CD14-positive monocyte (primary cell): ENCODE results near the gene SLC66A2. TPM values are rescaled to one million over a fixed set of nuclear protein-coding genes. Genes with fewer than 3 reads are reported as not detected.

Source experiments
- DNase-seq, 3 donors: peaks; one replicate each; pipeline ENCODE4 v3.0.0-alpha.2; 2011 to 2022
- H2AFZ ChIP-seq: 2 replicates; pipeline ENCODE4 v1.6.0; 2012; ENCODE audit warnings: mild to moderate bottlenecking, low read depth, low read length, inconsistent platforms; ENCODE audit not compliant: insufficient read depth, poor library complexity, severe bottlenecking
- H3K27ac ChIP-seq, 2 donors: 1 replicate in 1 of 2; 2 replicates in 1 of 2; pipeline ENCODE4 v1.5.1; 2012 to 2013; ENCODE audit warnings: low read length in 2 of 2, control low read depth in 1 of 2, inconsistent platforms in 1 of 2, low read depth in 1 of 2, mild to moderate bottlenecking in 1 of 2
- H3K27me3 ChIP-seq, 2 donors: one replicate each; pipeline versions ENCODE4 v1.6.0 to v1.6.1; 2011 to 2013; ENCODE audit warnings: low read length in 2 of 2; ENCODE audit not compliant: control insufficient read depth in 2 of 2, insufficient read depth in 2 of 2
- H3K36me3 ChIP-seq, 2 donors: replicated peaks in 1 of 2; 1 replicate in 1 of 2; 2 replicates in 1 of 2; pipeline versions ENCODE4 v1.5.1 to v1.6.1; 2012 to 2013; ENCODE audit warnings: low read length in 2 of 2, control low read depth in 1 of 2, inconsistent platforms in 1 of 2, mild to moderate bottlenecking in 1 of 2; ENCODE audit not compliant: insufficient read depth in 2 of 2, control insufficient read depth in 1 of 2
- H3K4me1 ChIP-seq, 2 donors: 1 replicate in 1 of 2; 2 replicates in 1 of 2; pipeline versions ENCODE4 v1.5.1 to v1.6.1; 2012 to 2013; ENCODE audit warnings: low read length in 2 of 2, control low read depth in 1 of 2, inconsistent platforms in 1 of 2, mild to moderate bottlenecking in 1 of 2, moderate library complexity in 1 of 2; ENCODE audit not compliant: insufficient read depth in 2 of 2, control insufficient read depth in 1 of 2
- H3K4me2 ChIP-seq: replicated peaks from 2 replicates; pipeline ENCODE3; 2012; ENCODE audit warnings: low read length, moderate library complexity, mild to moderate bottlenecking; ENCODE audit not compliant: poor library complexity, severe bottlenecking; ENCODE audit errors: extremely low read depth
- H3K4me3 ChIP-seq, 3 experiments: fragments of 200-600 bp in 1 of 3; sonication (generic) in 1 of 3; replicated peaks in 1 of 3; 1 replicate in 2 of 3; 2 replicates in 1 of 3; pipeline ENCODE4 v1.5.1; 2011 to 2013; ENCODE audit warnings: low read length in 3 of 3, mild to moderate bottlenecking in 3 of 3, control low read depth in 2 of 3, low read depth in 2 of 3, inconsistent platforms in 1 of 3, moderate library complexity in 1 of 3
- H3K79me2 ChIP-seq: 2 replicates; pipeline ENCODE4 v1.6.0; 2012; ENCODE audit warnings: mild to moderate bottlenecking, control low read depth, inconsistent platforms, low read length, moderate library complexity; ENCODE audit not compliant: insufficient read depth
- H3K9ac ChIP-seq: 2 replicates; pipeline ENCODE4 v1.6.0; 2017; ENCODE audit warnings: low read length, mild to moderate bottlenecking; ENCODE audit not compliant: insufficient read depth, poor library complexity, severe bottlenecking
- H3K9me3 ChIP-seq, 2 donors: replicated peaks in 1 of 2; 1 replicate in 1 of 2; 2 replicates in 1 of 2; pipeline versions ENCODE4 v1.5.1 to v1.6.1; 2012 to 2013; ENCODE audit warnings: low read length in 2 of 2, control low read depth in 1 of 2; ENCODE audit not compliant: control insufficient read depth in 1 of 2, insufficient read depth in 1 of 2
- H4K20me1 ChIP-seq: 2 replicates; pipeline ENCODE4 v1.6.0; 2012; ENCODE audit warnings: mild to moderate bottlenecking, low read length, control low read depth, moderate library complexity; ENCODE audit not compliant: insufficient read depth
- H3K27ac Mint-ChIP-seq, 7 donors: one replicate each; pipeline ENCODE4 v1.8.0; 2020; ENCODE audit warnings: mild to moderate bottlenecking in 7 of 7, mixed read lengths in 7 of 7, moderate library complexity in 6 of 7, inconsistent platforms in 2 of 7
- H3K27me3 Mint-ChIP-seq, 3 donors: one replicate each; pipeline ENCODE4 v1.8.0; 2021 to 2022; ENCODE audit warnings: low read depth in 3 of 3, mild to moderate bottlenecking in 3 of 3, mixed read lengths in 3 of 3, moderate library complexity in 3 of 3, inconsistent platforms in 1 of 3
- H3K36me3 Mint-ChIP-seq, 2 donors: one replicate each; pipeline ENCODE4 v1.8.0; 2020; ENCODE audit warnings: mixed read lengths in 2 of 2, inconsistent platforms in 1 of 2, mild to moderate bottlenecking in 1 of 2
- H3K4me1 Mint-ChIP-seq: one replicate; pipeline ENCODE4 v1.8.0; 2020; ENCODE audit warnings: mild to moderate bottlenecking, mixed read lengths
- H3K4me3 Mint-ChIP-seq, 2 donors: one replicate each; pipeline ENCODE4 v1.8.0; 2020; ENCODE audit warnings: mild to moderate bottlenecking in 2 of 2, mixed read lengths in 2 of 2, moderate library complexity in 1 of 2
- H3K9me3 Mint-ChIP-seq, 7 donors: one replicate each; pipeline ENCODE4 v1.8.0; 2020 to 2022; ENCODE audit warnings: mixed read lengths in 7 of 7, mild to moderate bottlenecking in 6 of 7, moderate library complexity in 6 of 7, inconsistent platforms in 2 of 7
- CTCF ChIP-seq: fragments of 200-600 bp; IDR thresholded peaks from one replicate; pipeline ENCODE4 v1.8.0; 2022; ENCODE audit warnings: antibody characterized with exemption, mild to moderate bottlenecking
- WGBS: methylation state at CpG from one replicate; pipeline ENCODE4 v1.1.5; 2013; ENCODE audit warnings: missing lambda C conversion rate; ENCODE audit not compliant: insufficient coverage; 5-methylcytosine and 5-hydroxymethylcytosine counted together
- intact Hi-C, 2 donors: fragments of 100-400 bp; cut with micrococcal nuclease; formaldehyde crosslinking; loops; one replicate each; pipeline versions ENCODE4 v1.15.0 to v1.15.1; 2023
- polyA plus RNA-seq, 3 donors: library from polyadenylated mRNA; depleted of rRNA in 1 of 3; unstranded in 2 of 3; stranded (reverse) in 1 of 3; fragments of 300-500 nt in 2 of 3; fragments of >200 nt in 1 of 3; fragmentation: Illumina TruSeq in 2 of 3; gene quantifications; 1 replicate in 2 of 3; 2 replicates in 1 of 3; pipeline ENCODE4 v1.2.3, GENCODE V29; 2012 to 2021

Gene SLC66A2
- polyA plus RNA-seq, 3 donors, result 26.8 to 42.6 (median 33.8) TPM

GRCh38 chr18:79986726-79987125 is 35.3 kb upstream of the SLC66A2 start:
- Histone ChIP-seq H3K4me3 (peak overlapping the region in 1 of 3 experiments; percentile 96), H3K27me3 (no peaks in the 10 kb centered on the region), H4K20me1 (peaks cover 46% of the 10 kb centered on the region), H2AFZ (no peak overlapping the region), H3K79me2 (peaks cover 68% of the 10 kb centered on the region), H3K4me1 (peaks cover 34 to 43% of the 10 kb centered on the region in 2 donors), H3K9ac (no peak overlapping the region), H3K36me3 (peaks cover 6 to 24% of the 10 kb centered on the region in 2 donors), H3K9me3 (no peaks in the 10 kb centered on the region), H3K27ac (peak overlapping the region in 1 of 2 donors; percentile 95), H3K4me2 (peak overlapping the region; percentile 88)
- WGBS, result 76% methylated on average over 4 of the region's 7 CpGs
- H3K27ac Mint-ChIP-seq, result peak overlapping the region in 6 of 7 donors; percentile 40 to 92 (median 76)
- H3K36me3 Mint-ChIP-seq, result peaks cover 18 to 26% of the 10 kb centered on the region in 2 donors
- H3K4me1 Mint-ChIP-seq, result peaks cover 41% of the 10 kb centered on the region
- no peak for TF ChIP-seq CTCF
- no peak for DNase-seq
- H3K4me3 Mint-ChIP-seq, result peak overlapping the region; percentile 83 to 93
- intact Hi-C loops, result loop anchor here (5.0 to 10.0 kb wide), 4 partner anchors 34 to 192 kb away; partner anchors contain the start of genes SLC66A2 (in 2 of the 2), KCNG2 (in 1 of the 2) and RBFA (in 1 of the 2)
- H3K9me3 Mint-ChIP-seq, result peaks cover 0 to 2% (median 0%) of the 10 kb centered on the region in 7 donors
- no peaks in the 10 kb centered on the region for H3K27me3 Mint-ChIP-seq

DNA sequence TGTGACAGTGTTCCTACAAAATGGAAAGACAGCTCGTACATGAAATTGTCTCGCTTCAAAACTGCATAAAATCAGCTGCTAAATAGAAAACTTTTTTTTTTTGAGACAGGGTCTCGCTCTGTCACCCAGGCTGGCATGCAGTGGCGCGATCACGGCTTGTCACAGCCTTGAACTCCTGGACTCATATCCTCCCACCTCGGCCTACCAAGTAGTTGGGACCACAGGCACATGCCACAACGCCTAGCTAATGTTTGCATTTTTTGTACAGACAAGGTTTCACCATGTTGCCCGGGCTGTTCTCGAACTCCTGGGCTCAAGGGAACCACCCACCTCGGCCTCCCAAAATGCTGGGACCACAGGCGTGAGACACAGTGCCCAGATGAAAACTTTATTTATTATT is 33.7 kb upstream of the SLC66A2 start:
- WGBS, result 91% methylated on average over 7 of the region's 12 CpGs
- H2AFZ ChIP-seq, result no peak overlapping the region
- no peak overlapping the region for H3K4me2 ChIP-seq
- no peaks in the 10 kb centered on the region for H3K9me3 ChIP-seq
- H3K4me3 ChIP-seq, result no peak overlapping the region
- peaks cover 83% of the 10 kb centered on the region for H3K79me2 ChIP-seq
- peak overlapping the region in 4 of 7 donors; percentile 21 to 73 (median 30) for H3K27ac Mint-ChIP-seq
- H3K36me3 Mint-ChIP-seq, result peaks cover 18 to 28% of the 10 kb centered on the region in 2 donors
- DNase-seq, result no peak
- H3K4me1 Mint-ChIP-seq, result peaks cover 42% of the 10 kb centered on the region
- peak overlapping the region in 1 of 2 donors; percentile 77 for H3K27ac ChIP-seq
- H3K9ac ChIP-seq, result no peak overlapping the region
- peaks cover 34 to 43% of the 10 kb centered on the region in 2 donors for H3K4me1 ChIP-seq
- H3K27me3 ChIP-seq, result no peaks in the 10 kb centered on the region
- H3K9me3 Mint-ChIP-seq, result peaks cover 0 to 2% (median 0%) of the 10 kb centered on the region in 7 donors
- no peak for TF ChIP-seq CTCF
- peaks cover 6 to 27% of the 10 kb centered on the region in 2 donors for H3K36me3 ChIP-seq
- H3K27me3 Mint-ChIP-seq, result no peaks in the 10 kb centered on the region
- H4K20me1 ChIP-seq, result peaks cover 62% of the 10 kb centered on the region
- H3K4me3 Mint-ChIP-seq, result no peak overlapping the region
- intact Hi-C loops, result loop anchor here (5.0 to 10.0 kb wide), 4 partner anchors 33 to 190 kb away; partner anchors contain the start of genes SLC66A2 (in 2 of the 2), KCNG2 (in 1 of the 2) and RBFA (in 1 of the 2)
